ENCODE data around the gene SPDYC.

SPDYC gene

DNA sequence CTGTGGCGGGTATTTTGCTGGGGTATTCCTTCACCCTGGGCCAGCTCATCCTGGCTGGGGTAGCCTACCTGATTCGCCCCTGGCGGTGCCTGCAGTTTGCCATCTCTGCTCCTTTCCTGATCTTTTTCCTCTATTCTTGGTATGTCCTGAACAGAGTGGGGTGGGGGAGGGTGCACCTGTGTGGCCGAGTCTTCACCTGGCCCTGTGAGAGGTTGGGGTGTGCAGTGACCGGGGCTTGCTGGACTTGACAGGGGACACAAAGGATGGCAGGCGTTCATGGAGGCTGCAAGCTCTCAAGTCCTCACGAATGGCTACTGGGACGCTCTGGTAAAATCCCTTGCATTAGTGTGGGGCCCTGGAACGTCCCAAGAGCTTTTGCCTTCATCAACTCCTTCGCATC lies 51.0 kb downstream of the SPDYC start:
- H3K9me3 ChIP-seq (ENCODE audit: insufficient read depth, low read length), result no peaks in the 10 kb centered on the region
- H3K36me3 ChIP-seq (ENCODE audit: low read length), result no peaks in the 10 kb centered on the region
- no peak overlapping the region for H3K27ac ChIP-seq (ENCODE audit: low read depth, low read length)
- no peaks in the 10 kb centered on the region for H3K27me3 ChIP-seq (ENCODE audit: low read length)
- no peaks in the 10 kb centered on the region for H3K79me2 ChIP-seq (ENCODE audit: insufficient read depth, low read length)
- no peak overlapping the region for H3K4me2 ChIP-seq (ENCODE audit: low read depth, low read length, poor library complexity, severe bottlenecking)
- no peaks in the 10 kb centered on the region for H4K20me1 ChIP-seq (ENCODE audit: low read depth, low read length)
- no peak overlapping the region for H2AFZ ChIP-seq (ENCODE audit: low read depth, low read length, severe bottlenecking)
- H3K9me2 ChIP-seq (replicated peaks; ENCODE audit: insufficient read depth, low read length), result no peaks in the 10 kb centered on the region
- H3K4me3 ChIP-seq (ENCODE audit: insufficient read depth, low read length, poor library complexity, severe bottlenecking), result no peak overlapping the region
- H3F3A ChIP-seq (ENCODE audit: insufficient read depth), result no peaks in the 10 kb centered on the region
- H3K9ac ChIP-seq (ENCODE audit: low read length), result no peak overlapping the region
- TF ChIP-seq, protein P1, sequence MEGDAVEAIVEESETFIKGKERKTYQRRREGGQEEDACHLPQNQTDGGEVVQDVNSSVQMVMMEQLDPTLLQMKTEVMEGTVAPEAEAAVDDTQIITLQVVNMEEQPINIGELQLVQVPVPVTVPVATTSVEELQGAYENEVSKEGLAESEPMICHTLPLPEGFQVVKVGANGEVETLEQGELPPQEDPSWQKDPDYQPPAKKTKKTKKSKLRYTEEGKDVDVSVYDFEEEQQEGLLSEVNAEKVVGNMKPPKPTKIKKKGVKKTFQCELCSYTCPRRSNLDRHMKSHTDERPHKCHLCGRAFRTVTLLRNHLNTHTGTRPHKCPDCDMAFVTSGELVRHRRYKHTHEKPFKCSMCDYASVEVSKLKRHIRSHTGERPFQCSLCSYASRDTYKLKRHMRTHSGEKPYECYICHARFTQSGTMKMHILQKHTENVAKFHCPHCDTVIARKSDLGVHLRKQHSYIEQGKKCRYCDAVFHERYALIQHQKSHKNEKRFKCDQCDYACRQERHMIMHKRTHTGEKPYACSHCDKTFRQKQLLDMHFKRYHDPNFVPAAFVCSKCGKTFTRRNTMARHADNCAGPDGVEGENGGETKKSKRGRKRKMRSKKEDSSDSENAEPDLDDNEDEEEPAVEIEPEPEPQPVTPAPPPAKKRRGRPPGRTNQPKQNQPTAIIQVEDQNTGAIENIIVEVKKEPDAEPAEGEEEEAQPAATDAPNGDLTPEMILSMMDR (IDR thresholded peaks at IDR 0.05; ENCODE audit: insufficient read depth, low read length, poor library complexity, severe bottlenecking), result no peak
- TF ChIP-seq EZH2phosphoT487 (conservative IDR thresholded peaks at IDR 0.05; ENCODE audit: low read length), result no peak
